DND-41 (cell line): ENCODE results near the gene ELMOD1.

ENCODE experiments used
- ATAC-seq: fragments of 200-7000 bp; cut with Tn5 transposase; 3 replicates; pipeline ENCODE4 v1.9.1; 2021; ENCODE audit warnings: low read depth; ENCODE audit not compliant: insufficient read depth
- DNase-seq: peaks from one replicate; pipeline ENCODE4 v3.0.0-alpha.2; 2020
- H2AFZ ChIP-seq: 2 replicates; pipeline ENCODE4 v1.6.0; 2012; ENCODE audit warnings: low read depth, low read length
- H3K27ac ChIP-seq: 2 replicates; pipeline ENCODE4 v1.5.1; 2012; ENCODE audit warnings: low read length, inconsistent platforms
- H3K27me3 ChIP-seq: fragments of 200-600 bp; sonication (generic); 2 replicates; pipeline ENCODE4 v1.6.0; 2012; ENCODE audit warnings: low read length, mild to moderate bottlenecking, inconsistent platforms; ENCODE audit not compliant: insufficient read depth, poor library complexity
- H3K36me3 ChIP-seq: 2 replicates; pipeline ENCODE4 v1.5.1; 2012; ENCODE audit warnings: low read length, inconsistent platforms; ENCODE audit not compliant: insufficient read depth
- H3K4me1 ChIP-seq: 2 replicates; pipeline ENCODE4 v1.5.1; 2012; ENCODE audit warnings: mild to moderate bottlenecking, low read length; ENCODE audit not compliant: insufficient read depth
- H3K4me2 ChIP-seq: 2 replicates; pipeline ENCODE4 v1.6.0; 2012; ENCODE audit warnings: mild to moderate bottlenecking, moderate library complexity, low read length, inconsistent platforms; ENCODE audit not compliant: insufficient read depth
- H3K4me3 ChIP-seq, 2 experiments: fragments of 200-600 bp in 1 of 2; shearing (Covaris generic) in 1 of 2; 2 replicates each; pipeline ENCODE4 v1.5.1; 2012 to 2016; ENCODE audit warnings: inconsistent platforms in 2 of 2, low read length in 2 of 2, mild to moderate bottlenecking in 2 of 2, low read depth in 1 of 2, moderate library complexity in 1 of 2
- H3K79me2 ChIP-seq: 2 replicates; pipeline ENCODE4 v1.6.0; 2012; ENCODE audit warnings: low read length, inconsistent platforms; ENCODE audit not compliant: insufficient read depth
- H3K9ac ChIP-seq: 2 replicates; pipeline ENCODE4 v1.6.0; 2012; ENCODE audit warnings: low read depth, mild to moderate bottlenecking, inconsistent platforms, low read length, moderate library complexity
- H3K9me3 ChIP-seq: 2 replicates; pipeline ENCODE4 v1.5.1; 2012; ENCODE audit warnings: low read length, moderate library complexity, mild to moderate bottlenecking, inconsistent platforms; ENCODE audit not compliant: insufficient read depth, severe bottlenecking
- H4K20me1 ChIP-seq: 2 replicates; pipeline ENCODE4 v1.6.0; 2012; ENCODE audit warnings: low read length; ENCODE audit not compliant: insufficient read depth
- CTCF ChIP-seq: IDR thresholded peaks from 2 replicates; pipeline ENCODE4 v1.5.1; 2012; ENCODE audit warnings: borderline replicate concordance, low read length, moderate library complexity, mild to moderate bottlenecking; ENCODE audit not compliant: poor library complexity, severe bottlenecking; ENCODE audit errors: extremely low read depth
- EZH2 ChIP-seq: IDR thresholded peaks from 3 replicates; pipeline ENCODE4 v1.6.1; 2012; ENCODE audit warnings: borderline replicate concordance, low read depth, mild to moderate bottlenecking, moderate library complexity, low read length, inconsistent platforms; ENCODE audit not compliant: severe bottlenecking

The ELMOD1 gene

GRCh38 chr11:107621081-107621480 is 30.1 kb downstream of the ELMOD1 start:
- Histone ChIP-seq H3K27ac (no peak overlapping the region), H2AFZ (no peak overlapping the region), H3K36me3 (no peaks in the 10 kb centered on the region), H3K9me3 (no peaks in the 10 kb centered on the region), H4K20me1 (no peaks in the 10 kb centered on the region), H3K9ac (no peak overlapping the region), H3K79me2 (no peaks in the 10 kb centered on the region), H3K4me1 (no peaks in the 10 kb centered on the region), H3K4me2 (no peak overlapping the region), H3K4me3 (no peak overlapping the region), H3K27me3 (peaks cover 12% of the 10 kb centered on the region)
- DNase-seq, result no peak
- TF ChIP-seq CTCF (no peak), EZH2 (no peak)
- ATAC-seq, result no peak

GRCh38 chr11:107623183-107623582 is 32.2 kb downstream of the ELMOD1 start:
- TF ChIP-seq EZH2 (no peak), CTCF (no peak)
- H3K4me2 ChIP-seq, result no peak overlapping the region
- no peaks in the 10 kb centered on the region for H3K79me2 ChIP-seq
- ATAC-seq, result no peak
- no peaks in the 10 kb centered on the region for H4K20me1 ChIP-seq
- no peaks in the 10 kb centered on the region for H3K9me3 ChIP-seq
- no peak overlapping the region for H3K4me3 ChIP-seq
- no peaks in the 10 kb centered on the region for H3K36me3 ChIP-seq
- H3K27ac ChIP-seq, result no peak overlapping the region
- H3K9ac ChIP-seq, result no peak overlapping the region
- H3K27me3 ChIP-seq, result peaks cover 12% of the 10 kb centered on the region
- no peak for DNase-seq
- H3K4me1 ChIP-seq, result no peaks in the 10 kb centered on the region
- no peak overlapping the region for H2AFZ ChIP-seq

GRCh38 chr11:107624983-107625684 is 34.2 kb downstream of the ELMOD1 start:
- no peak overlapping the region for H3K4me3 ChIP-seq
- no peak for TF ChIP-seq EZH2
- no peak for TF ChIP-seq CTCF
- H4K20me1 ChIP-seq, result no peaks in the 10 kb centered on the region
- no peaks in the 10 kb centered on the region for H3K36me3 ChIP-seq
- DNase-seq (no peak), ATAC-seq (no peak)
- no peak overlapping the region for H3K4me2 ChIP-seq
- no peaks in the 10 kb centered on the region for H3K4me1 ChIP-seq
- H3K79me2 ChIP-seq, result no peaks in the 10 kb centered on the region
- peaks cover 13% of the 10 kb centered on the region for H3K27me3 ChIP-seq
- no peak overlapping the region for H3K27ac ChIP-seq
- no peak overlapping the region for H2AFZ ChIP-seq
- H3K9me3 ChIP-seq, result no peaks in the 10 kb centered on the region
- no peak overlapping the region for H3K9ac ChIP-seq

GRCh38 chr11:107625685-107625989 is 34.7 kb downstream of the ELMOD1 start:
- no peaks in the 10 kb centered on the region for H3K9me3 ChIP-seq
- no peak for TF ChIP-seq EZH2
- no peak for TF ChIP-seq CTCF
- H3K36me3 ChIP-seq, result no peaks in the 10 kb centered on the region
- peaks cover 13% of the 10 kb centered on the region for H3K27me3 ChIP-seq
- ATAC-seq, result no peak
- H3K9ac ChIP-seq, result no peak overlapping the region
- no peak overlapping the region for H3K27ac ChIP-seq
- no peak overlapping the region for H3K4me2 ChIP-seq
- no peak overlapping the region for H3K4me3 ChIP-seq
- DNase-seq, result no peak
- H2AFZ ChIP-seq, result no peak overlapping the region
- H3K79me2 ChIP-seq, result no peaks in the 10 kb centered on the region
- no peaks in the 10 kb centered on the region for H3K4me1 ChIP-seq
- no peaks in the 10 kb centered on the region for H4K20me1 ChIP-seq
